ENCODE results near the gene ARAP1. TPM values are rescaled to one million over a fixed set of nuclear protein-coding genes. Genes with fewer than 3 reads are reported as not detected.
A peak's percentile ranks its signal among the peaks of the same experiment; 100 is the strongest.

The ARAP1 gene
- polyA plus RNA-seq, 1 donor (not counting 4 experiments of a cell fraction or from before 2014, with no cell fraction given), result 32.8 TPM

DNA sequence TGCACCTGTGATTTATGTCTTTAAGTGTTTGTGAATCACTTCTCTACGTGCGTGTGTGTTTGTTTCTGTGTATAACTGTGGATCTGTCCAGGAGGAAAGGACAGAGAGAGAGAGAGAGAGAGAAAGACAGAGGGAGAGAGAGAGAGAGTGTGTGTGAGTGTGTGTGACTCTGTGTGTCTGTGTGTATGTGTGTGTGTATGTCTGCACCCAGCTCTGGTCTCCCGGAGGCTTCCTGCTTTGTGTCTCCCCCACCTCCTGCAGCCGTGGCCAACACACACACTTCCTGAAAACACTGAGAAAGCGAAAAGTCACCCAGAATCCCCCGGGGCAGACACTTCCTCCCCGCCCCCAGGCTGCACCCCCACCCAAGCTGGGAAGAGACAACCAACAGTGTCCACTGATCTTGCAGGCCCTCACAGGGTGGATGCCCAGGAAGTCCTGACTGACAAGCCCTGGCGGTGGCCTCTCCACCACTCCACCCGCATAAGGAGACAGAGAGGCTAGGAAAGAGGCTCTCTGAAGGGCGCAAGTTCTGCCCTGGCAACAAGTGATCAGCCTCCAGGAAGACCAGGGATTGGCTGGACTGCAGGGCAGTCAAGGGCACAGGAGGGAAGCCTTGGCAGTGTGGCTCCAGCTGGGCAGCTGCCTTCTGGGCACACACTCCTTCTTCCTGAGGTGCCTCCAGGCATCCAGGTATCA, 30.0 kb downstream of the ARAP1 start:
- Histone ChIP-seq H4K20me1 (ENCODE audit: control insufficient read depth, extremely low read depth, insufficient read depth, low read length) (peaks cover 4% of the 10 kb centered on the region), H3K36me3 (ENCODE audit: control insufficient read depth in 2 of 2, extremely low read depth in 1 of 2, insufficient read depth in 2 of 2, low read length in 2 of 2) (peaks cover 8 to 23% of the 10 kb centered on the region in 2 experiments), H3K4me1 (ENCODE audit: control insufficient read depth, extremely low read depth, insufficient read depth, low read length) (peaks cover 55% of the 10 kb centered on the region), H3K27me3 (ENCODE audit: control insufficient read depth, extremely low read depth, insufficient read depth, low read length) (no peaks in the 10 kb centered on the region), H3K9me1 (ENCODE audit: control insufficient read depth, extremely low read depth, insufficient read depth, low read length) (peaks cover 7% of the 10 kb centered on the region), H3K79me2 (ENCODE audit: control insufficient read depth, insufficient read depth, low read length) (peaks cover 64% of the 10 kb centered on the region), H3K27ac (ENCODE audit: control insufficient read depth, insufficient read depth, low read length) (peak overlapping the region; percentile 93), H3K4me3 (ENCODE audit: control insufficient read depth in 2 of 3, extremely low read depth in 1 of 3, insufficient read depth in 2 of 3, low read depth in 1 of 3, low read length in 3 of 3) (peak overlapping the region; percentile 51 to 79 (median 79)), H3K9ac (ENCODE audit: control insufficient read depth, extremely low read depth, insufficient read depth, low read length) (peak overlapping the region; percentile 89), H3K9me3 (ENCODE audit: control insufficient read depth, low read depth, low read length) (no peaks in the 10 kb centered on the region), H2AFZ (ENCODE audit: control insufficient read depth, low read length) (peak overlapping the region; percentile 90), H3K4me2 (ENCODE audit: control insufficient read depth, extremely low read depth, insufficient read depth, low read depth, low read length) (peak overlapping the region; percentile 99)
- TF ChIP-seq, protein P1, sequence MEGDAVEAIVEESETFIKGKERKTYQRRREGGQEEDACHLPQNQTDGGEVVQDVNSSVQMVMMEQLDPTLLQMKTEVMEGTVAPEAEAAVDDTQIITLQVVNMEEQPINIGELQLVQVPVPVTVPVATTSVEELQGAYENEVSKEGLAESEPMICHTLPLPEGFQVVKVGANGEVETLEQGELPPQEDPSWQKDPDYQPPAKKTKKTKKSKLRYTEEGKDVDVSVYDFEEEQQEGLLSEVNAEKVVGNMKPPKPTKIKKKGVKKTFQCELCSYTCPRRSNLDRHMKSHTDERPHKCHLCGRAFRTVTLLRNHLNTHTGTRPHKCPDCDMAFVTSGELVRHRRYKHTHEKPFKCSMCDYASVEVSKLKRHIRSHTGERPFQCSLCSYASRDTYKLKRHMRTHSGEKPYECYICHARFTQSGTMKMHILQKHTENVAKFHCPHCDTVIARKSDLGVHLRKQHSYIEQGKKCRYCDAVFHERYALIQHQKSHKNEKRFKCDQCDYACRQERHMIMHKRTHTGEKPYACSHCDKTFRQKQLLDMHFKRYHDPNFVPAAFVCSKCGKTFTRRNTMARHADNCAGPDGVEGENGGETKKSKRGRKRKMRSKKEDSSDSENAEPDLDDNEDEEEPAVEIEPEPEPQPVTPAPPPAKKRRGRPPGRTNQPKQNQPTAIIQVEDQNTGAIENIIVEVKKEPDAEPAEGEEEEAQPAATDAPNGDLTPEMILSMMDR (optimal IDR thresholded peaks at IDR 0.05 in 1 of 3, IDR thresholded peaks at IDR 0.05 in 1 of 3, conservative IDR thresholded peaks at IDR 0.05 in 1 of 3; ENCODE audit: extremely low read depth in 1 of 3, insufficient read depth in 2 of 3, low read length in 3 of 3), result no peak
- TF ChIP-seq EZH2 (IDR thresholded peaks at IDR 0.05; ENCODE audit: low read length), result no peak
- peak; percentile 41 for FAIRE-seq
- dilution Hi-C loops (cut with MboI; ENCODE audit: extremely low pct_ligation_motif_present, low sequenced_read_pairs), result no loop called here
- DNase-seq (ENCODE audit: low read depth, low spot score), result peak; percentile 57

DNA sequence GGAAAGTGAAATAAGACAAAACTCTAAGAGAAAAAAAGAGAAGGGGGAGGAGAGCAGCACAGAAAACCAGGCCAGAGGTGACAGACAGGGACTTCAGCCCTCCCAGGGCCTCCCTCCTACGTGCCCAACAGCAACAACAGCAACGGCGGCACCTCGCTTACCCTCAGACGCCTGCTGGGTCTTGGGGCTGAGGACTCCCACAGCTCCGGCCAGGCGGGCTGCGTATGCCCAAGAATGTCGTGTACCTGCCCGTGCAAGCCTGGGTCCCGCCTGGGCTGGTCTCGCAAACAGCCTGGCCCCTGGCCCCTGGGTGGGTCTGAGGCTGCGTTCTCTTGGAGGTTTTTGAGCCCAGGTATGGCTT, 30.5 kb downstream of the ARAP1 start:
- Histone ChIP-seq H3K9me3 (ENCODE audit: control insufficient read depth, low read depth, low read length) (no peaks in the 10 kb centered on the region), H3K36me3 (ENCODE audit: control insufficient read depth in 2 of 2, extremely low read depth in 1 of 2, insufficient read depth in 2 of 2, low read length in 2 of 2) (peaks cover 13 to 25% of the 10 kb centered on the region in 2 experiments), H3K27ac (ENCODE audit: control insufficient read depth, insufficient read depth, low read length) (peak overlapping the region; percentile 93), H4K20me1 (ENCODE audit: control insufficient read depth, extremely low read depth, insufficient read depth, low read length) (peaks cover 4% of the 10 kb centered on the region), H3K4me3 (ENCODE audit: control insufficient read depth in 2 of 3, extremely low read depth in 1 of 3, insufficient read depth in 2 of 3, low read depth in 1 of 3, low read length in 3 of 3) (peak overlapping the region; percentile 51 to 79 (median 79)), H2AFZ (ENCODE audit: control insufficient read depth, low read length) (peak overlapping the region; percentile 90), H3K9ac (ENCODE audit: control insufficient read depth, extremely low read depth, insufficient read depth, low read length) (peak overlapping the region; percentile 89), H3K4me2 (ENCODE audit: control insufficient read depth, extremely low read depth, insufficient read depth, low read depth, low read length) (peak overlapping the region; percentile 99), H3K27me3 (ENCODE audit: control insufficient read depth, extremely low read depth, insufficient read depth, low read length) (no peaks in the 10 kb centered on the region), H3K4me1 (ENCODE audit: control insufficient read depth, extremely low read depth, insufficient read depth, low read length) (peaks cover 55% of the 10 kb centered on the region), H3K9me1 (ENCODE audit: control insufficient read depth, extremely low read depth, insufficient read depth, low read length) (peaks cover 7% of the 10 kb centered on the region), H3K79me2 (ENCODE audit: control insufficient read depth, insufficient read depth, low read length) (peaks cover 68% of the 10 kb centered on the region)
- TF ChIP-seq, protein P1 (optimal IDR thresholded peaks at IDR 0.05 in 1 of 3, IDR thresholded peaks at IDR 0.05 in 1 of 3, conservative IDR thresholded peaks at IDR 0.05 in 1 of 3; ENCODE audit: extremely low read depth in 1 of 3, insufficient read depth in 2 of 3, low read length in 3 of 3), result no peak
- TF ChIP-seq EZH2 (IDR thresholded peaks at IDR 0.05; ENCODE audit: low read length), result no peak
- no peak for FAIRE-seq
- peak; percentile 80 for DNase-seq (ENCODE audit: low read depth, low spot score)
- dilution Hi-C loops (cut with MboI; ENCODE audit: extremely low pct_ligation_motif_present, low sequenced_read_pairs), result no loop called here
